CD14-positive monocyte (primary cell): ENCODE results near the gene SMIM30. TPM values are rescaled to one million over a fixed set of nuclear protein-coding genes. Genes with fewer than 3 reads are reported as not detected.

Source experiments
- DNase-seq, 3 donors: peaks; one replicate each; pipeline ENCODE4 v3.0.0-alpha.2; 2011 to 2022
- H2AFZ ChIP-seq: 2 replicates; pipeline ENCODE4 v1.6.0; 2012; ENCODE audit warnings: mild to moderate bottlenecking, low read depth, low read length, inconsistent platforms; ENCODE audit not compliant: insufficient read depth, poor library complexity, severe bottlenecking
- H3K27ac ChIP-seq, 2 donors: 1 replicate in 1 of 2; 2 replicates in 1 of 2; pipeline ENCODE4 v1.5.1; 2012 to 2013; ENCODE audit warnings: low read length in 2 of 2, control low read depth in 1 of 2, inconsistent platforms in 1 of 2, low read depth in 1 of 2, mild to moderate bottlenecking in 1 of 2
- H3K27me3 ChIP-seq, 2 donors: one replicate each; pipeline versions ENCODE4 v1.6.0 to v1.6.1; 2011 to 2013; ENCODE audit warnings: low read length in 2 of 2; ENCODE audit not compliant: control insufficient read depth in 2 of 2, insufficient read depth in 2 of 2
- H3K36me3 ChIP-seq, 2 donors: replicated peaks in 1 of 2; 1 replicate in 1 of 2; 2 replicates in 1 of 2; pipeline versions ENCODE4 v1.5.1 to v1.6.1; 2012 to 2013; ENCODE audit warnings: low read length in 2 of 2, control low read depth in 1 of 2, inconsistent platforms in 1 of 2, mild to moderate bottlenecking in 1 of 2; ENCODE audit not compliant: insufficient read depth in 2 of 2, control insufficient read depth in 1 of 2
- H3K4me1 ChIP-seq, 2 donors: 1 replicate in 1 of 2; 2 replicates in 1 of 2; pipeline versions ENCODE4 v1.5.1 to v1.6.1; 2012 to 2013; ENCODE audit warnings: low read length in 2 of 2, control low read depth in 1 of 2, inconsistent platforms in 1 of 2, mild to moderate bottlenecking in 1 of 2, moderate library complexity in 1 of 2; ENCODE audit not compliant: insufficient read depth in 2 of 2, control insufficient read depth in 1 of 2
- H3K4me2 ChIP-seq: replicated peaks from 2 replicates; pipeline ENCODE3; 2012; ENCODE audit warnings: low read length, moderate library complexity, mild to moderate bottlenecking; ENCODE audit not compliant: poor library complexity, severe bottlenecking; ENCODE audit errors: extremely low read depth
- H3K4me3 ChIP-seq, 3 experiments: fragments of 200-600 bp in 1 of 3; sonication (generic) in 1 of 3; replicated peaks in 1 of 3; 1 replicate in 2 of 3; 2 replicates in 1 of 3; pipeline ENCODE4 v1.5.1; 2011 to 2013; ENCODE audit warnings: low read length in 3 of 3, mild to moderate bottlenecking in 3 of 3, control low read depth in 2 of 3, low read depth in 2 of 3, inconsistent platforms in 1 of 3, moderate library complexity in 1 of 3
- H3K79me2 ChIP-seq: 2 replicates; pipeline ENCODE4 v1.6.0; 2012; ENCODE audit warnings: mild to moderate bottlenecking, control low read depth, inconsistent platforms, low read length, moderate library complexity; ENCODE audit not compliant: insufficient read depth
- H3K9ac ChIP-seq: 2 replicates; pipeline ENCODE4 v1.6.0; 2017; ENCODE audit warnings: low read length, mild to moderate bottlenecking; ENCODE audit not compliant: insufficient read depth, poor library complexity, severe bottlenecking
- H3K9me3 ChIP-seq, 2 donors: replicated peaks in 1 of 2; 1 replicate in 1 of 2; 2 replicates in 1 of 2; pipeline versions ENCODE4 v1.5.1 to v1.6.1; 2012 to 2013; ENCODE audit warnings: low read length in 2 of 2, control low read depth in 1 of 2; ENCODE audit not compliant: control insufficient read depth in 1 of 2, insufficient read depth in 1 of 2
- H4K20me1 ChIP-seq: 2 replicates; pipeline ENCODE4 v1.6.0; 2012; ENCODE audit warnings: mild to moderate bottlenecking, low read length, control low read depth, moderate library complexity; ENCODE audit not compliant: insufficient read depth
- H3K27ac Mint-ChIP-seq, 7 donors: one replicate each; pipeline ENCODE4 v1.8.0; 2020; ENCODE audit warnings: mild to moderate bottlenecking in 7 of 7, mixed read lengths in 7 of 7, moderate library complexity in 6 of 7, inconsistent platforms in 2 of 7
- H3K27me3 Mint-ChIP-seq, 3 donors: one replicate each; pipeline ENCODE4 v1.8.0; 2021 to 2022; ENCODE audit warnings: low read depth in 3 of 3, mild to moderate bottlenecking in 3 of 3, mixed read lengths in 3 of 3, moderate library complexity in 3 of 3, inconsistent platforms in 1 of 3
- H3K36me3 Mint-ChIP-seq, 2 donors: one replicate each; pipeline ENCODE4 v1.8.0; 2020; ENCODE audit warnings: mixed read lengths in 2 of 2, inconsistent platforms in 1 of 2, mild to moderate bottlenecking in 1 of 2
- H3K4me1 Mint-ChIP-seq: one replicate; pipeline ENCODE4 v1.8.0; 2020; ENCODE audit warnings: mild to moderate bottlenecking, mixed read lengths
- H3K4me3 Mint-ChIP-seq, 2 donors: one replicate each; pipeline ENCODE4 v1.8.0; 2020; ENCODE audit warnings: mild to moderate bottlenecking in 2 of 2, mixed read lengths in 2 of 2, moderate library complexity in 1 of 2
- H3K9me3 Mint-ChIP-seq, 7 donors: one replicate each; pipeline ENCODE4 v1.8.0; 2020 to 2022; ENCODE audit warnings: mixed read lengths in 7 of 7, mild to moderate bottlenecking in 6 of 7, moderate library complexity in 6 of 7, inconsistent platforms in 2 of 7
- WGBS: methylation state at CpG from one replicate; pipeline ENCODE4 v1.1.5; 2013; ENCODE audit warnings: missing lambda C conversion rate; ENCODE audit not compliant: insufficient coverage; 5-methylcytosine and 5-hydroxymethylcytosine counted together
- intact Hi-C, 2 donors: fragments of 100-400 bp; cut with micrococcal nuclease; formaldehyde crosslinking; loops; one replicate each; pipeline versions ENCODE4 v1.15.0 to v1.15.1; 2023
- polyA plus RNA-seq, 3 donors: library from polyadenylated mRNA; depleted of rRNA in 1 of 3; unstranded in 2 of 3; stranded (reverse) in 1 of 3; fragments of 300-500 nt in 2 of 3; fragments of >200 nt in 1 of 3; fragmentation: Illumina TruSeq in 2 of 3; gene quantifications; 1 replicate in 2 of 3; 2 replicates in 1 of 3; pipeline ENCODE4 v1.2.3, GENCODE V29; 2012 to 2021
- TF ChIP-seq, protein P1 (sequence below): fragments of 200-600 bp; IDR thresholded peaks from one replicate; pipeline ENCODE4 v1.8.0; 2022; ENCODE audit warnings: antibody characterized with exemption, mild to moderate bottlenecking

SMIM30 gene
- polyA plus RNA-seq, 3 donors, result 11.6 to 55.0 (median 43.6) TPM

DNA sequence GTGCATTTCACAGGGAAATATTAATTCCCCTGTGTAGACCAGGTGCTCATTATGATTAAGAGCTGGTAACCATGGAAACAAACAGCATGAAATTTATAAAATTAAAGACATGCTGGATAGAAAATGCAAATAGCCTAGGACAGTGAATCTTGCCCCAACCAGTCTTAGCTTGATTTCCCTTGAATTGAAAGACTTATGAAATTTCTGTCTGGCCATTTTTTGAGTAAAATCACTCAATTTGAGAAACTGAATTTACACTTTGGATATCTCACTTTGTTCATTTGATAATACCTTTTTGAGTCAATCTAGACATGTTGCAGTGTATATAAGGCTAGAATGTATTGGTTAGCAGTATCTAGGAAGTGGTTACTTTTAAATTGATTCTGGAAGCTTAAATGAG, 4.4 kb upstream of the SMIM30 start:
- Histone ChIP-seq H3K36me3 (no peaks in the 10 kb centered on the region), H3K4me1 (peaks cover 8 to 12% of the 10 kb centered on the region in 2 donors), H3K4me2 (no peak overlapping the region), H3K9me3 (no peaks in the 10 kb centered on the region), H3K79me2 (no peaks in the 10 kb centered on the region), H3K9ac (no peak overlapping the region), H3K4me3 (no peak overlapping the region), H3K27me3 (no peaks in the 10 kb centered on the region), H4K20me1 (no peaks in the 10 kb centered on the region), H3K27ac (no peak overlapping the region), H2AFZ (no peak overlapping the region)
- no peak overlapping the region for H3K4me3 Mint-ChIP-seq
- no peak overlapping the region for H3K27ac Mint-ChIP-seq
- DNase-seq, result no peak
- TF ChIP-seq, protein P1, sequence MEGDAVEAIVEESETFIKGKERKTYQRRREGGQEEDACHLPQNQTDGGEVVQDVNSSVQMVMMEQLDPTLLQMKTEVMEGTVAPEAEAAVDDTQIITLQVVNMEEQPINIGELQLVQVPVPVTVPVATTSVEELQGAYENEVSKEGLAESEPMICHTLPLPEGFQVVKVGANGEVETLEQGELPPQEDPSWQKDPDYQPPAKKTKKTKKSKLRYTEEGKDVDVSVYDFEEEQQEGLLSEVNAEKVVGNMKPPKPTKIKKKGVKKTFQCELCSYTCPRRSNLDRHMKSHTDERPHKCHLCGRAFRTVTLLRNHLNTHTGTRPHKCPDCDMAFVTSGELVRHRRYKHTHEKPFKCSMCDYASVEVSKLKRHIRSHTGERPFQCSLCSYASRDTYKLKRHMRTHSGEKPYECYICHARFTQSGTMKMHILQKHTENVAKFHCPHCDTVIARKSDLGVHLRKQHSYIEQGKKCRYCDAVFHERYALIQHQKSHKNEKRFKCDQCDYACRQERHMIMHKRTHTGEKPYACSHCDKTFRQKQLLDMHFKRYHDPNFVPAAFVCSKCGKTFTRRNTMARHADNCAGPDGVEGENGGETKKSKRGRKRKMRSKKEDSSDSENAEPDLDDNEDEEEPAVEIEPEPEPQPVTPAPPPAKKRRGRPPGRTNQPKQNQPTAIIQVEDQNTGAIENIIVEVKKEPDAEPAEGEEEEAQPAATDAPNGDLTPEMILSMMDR, result no peak
- H3K9me3 Mint-ChIP-seq, result peaks cover 0 to 5% (median 2%) of the 10 kb centered on the region in 7 donors
- no peaks in the 10 kb centered on the region for H3K36me3 Mint-ChIP-seq
- intact Hi-C loops, result no loop called here
- H3K27me3 Mint-ChIP-seq, result peaks cover 0 to 2% (median 0%) of the 10 kb centered on the region in 3 donors
- H3K4me1 Mint-ChIP-seq, result peaks cover 10% of the 10 kb centered on the region

DNA sequence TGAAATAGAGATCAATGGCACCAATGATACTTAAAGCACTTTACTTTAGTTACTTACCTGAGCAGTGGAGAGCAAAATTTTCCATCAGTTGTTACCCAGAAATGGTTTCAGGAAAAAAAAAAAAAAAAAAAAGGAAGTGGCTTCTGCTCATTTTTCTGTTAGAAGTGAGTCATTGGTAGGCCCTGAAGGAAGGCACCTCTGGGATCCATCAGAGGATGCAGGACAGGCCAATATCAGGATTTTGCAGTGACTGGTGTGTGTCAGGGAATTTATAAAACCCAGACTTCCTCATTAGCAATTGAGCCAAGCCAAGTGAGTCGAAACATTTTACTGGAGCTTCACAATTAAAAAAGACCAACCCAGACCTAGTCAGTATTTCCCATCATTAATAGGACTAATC, 2.3 kb upstream of the SMIM30 start:
- H3K4me3 Mint-ChIP-seq, result no peak overlapping the region

More for the DNA sequence above, 2.3 kb upstream of the SMIM30 start:
- Histone ChIP-seq H4K20me1 (no peaks in the 10 kb centered on the region), H3K9ac (no peak overlapping the region), H3K27me3 (no peaks in the 10 kb centered on the region), H3K4me3 (no peak overlapping the region), H3K27ac (no peak overlapping the region), H3K36me3 (no peaks in the 10 kb centered on the region), H3K4me1 (peaks cover 21 to 27% of the 10 kb centered on the region in 2 donors), H3K79me2 (no peaks in the 10 kb centered on the region), H3K4me2 (no peak overlapping the region), H3K9me3 (no peaks in the 10 kb centered on the region), H2AFZ (no peak overlapping the region)
- TF ChIP-seq, protein P1, result no peak
- Mint-ChIP-seq H3K4me1 (peaks cover 21% of the 10 kb centered on the region), H3K27ac (no peak overlapping the region), H3K9me3 (peaks cover 0 to 3% (median 0%) of the 10 kb centered on the region in 7 donors), H3K36me3 (no peaks in the 10 kb centered on the region), H3K27me3 (peaks cover 0 to 2% (median 0%) of the 10 kb centered on the region in 3 donors)
- intact Hi-C loops, result no loop called here
- DNase-seq, result peak in 2 of 3 donors; percentile 37 to 58
- no CpG with 5 or more reads among the region's 1 CpG for WGBS
